ENCODE data around the gene ATP8A2. TPM values are rescaled to one million over a fixed set of nuclear protein-coding genes. Genes with fewer than 3 reads are reported as not detected.

ATP8A2 gene
- polyA plus RNA-seq, 1 donor from 2014 or later = 11.9 TPM

GRCh38 chr13:25691654-25692053 is 319.9 kb downstream of the ATP8A2 start:
- Histone ChIP-seq H3K36me3 (ENCODE audit: insufficient read depth, low read length) (no peaks in the 10 kb centered on the region), H3K4me2 (ENCODE audit: low read length) (no peak overlapping the region), H3F3A (ENCODE audit: insufficient read depth, low read length, poor library complexity, severe bottlenecking) (no peaks in the 10 kb centered on the region), H3K27ac (ENCODE audit: low read length) (no peak overlapping the region), H3K4me3 (ENCODE audit: low read length) (no peak overlapping the region), H3K9ac (ENCODE audit: low read length) (no peak overlapping the region), H3K9me3 (ENCODE audit: low read length) (no peaks in the 10 kb centered on the region), H3K27me3 (ENCODE audit: insufficient read depth, low read depth, low read length) (no peaks in the 10 kb centered on the region), H4K20me1 (ENCODE audit: insufficient read depth) (no peaks in the 10 kb centered on the region), H3K79me2 (replicated peaks; ENCODE audit: insufficient read depth, low read length) (no peaks in the 10 kb centered on the region), H2AFZ (ENCODE audit: low read depth, low read length) (no peak overlapping the region), H3K9me2 (ENCODE audit: insufficient read depth, low read length) (no peaks in the 10 kb centered on the region)
- no peak for TF ChIP-seq EP300 (conservative IDR thresholded peaks at IDR 0.05; ENCODE audit: poor library complexity, severe bottlenecking)
- no peak for TF ChIP-seq MXI1 (conservative IDR thresholded peaks at IDR 0.05; ENCODE audit: poor library complexity, severe bottlenecking)
- no peak for TF ChIP-seq CTCF (IDR thresholded peaks at IDR 0.05; ENCODE audit: poor library complexity, severe bottlenecking)

- no peak overlapping the region for H3K4me2 ChIP-seq (ENCODE audit: low read length)
- H3K9me2 ChIP-seq (ENCODE audit: insufficient read depth, low read length) = no peaks in the 10 kb centered on the region
- no peaks in the 10 kb centered on the region for H3F3A ChIP-seq (ENCODE audit: insufficient read depth, low read length, poor library complexity, severe bottlenecking)
- no peaks in the 10 kb centered on the region for H3K36me3 ChIP-seq (ENCODE audit: insufficient read depth, low read length)
- TF ChIP-seq REST (IDR thresholded peaks at IDR 0.05; ENCODE audit: borderline replicate concordance) = no peak
- no peak for TF ChIP-seq TAF1 (IDR thresholded peaks at IDR 0.05; ENCODE audit: low read depth)
- no peak for TF ChIP-seq EZH2 (IDR thresholded peaks at IDR 0.05; ENCODE audit: borderline replicate concordance, insufficient read depth, low read length, poor library complexity, severe bottlenecking)
- TF ChIP-seq SMC3 (conservative IDR thresholded peaks at IDR 0.05; ENCODE audit: poor library complexity) = no peak
- no peak for TF ChIP-seq MXI1 (conservative IDR thresholded peaks at IDR 0.05; ENCODE audit: poor library complexity, severe bottlenecking)
- TF ChIP-seq POLR2AphosphoS5 (IDR thresholded peaks at IDR 0.05) = no peak
- TF ChIP-seq CTCF (IDR thresholded peaks at IDR 0.05; ENCODE audit: poor library complexity, severe bottlenecking) = no peak
- TF ChIP-seq RAD21 (conservative IDR thresholded peaks at IDR 0.05) = no peak
- TF ChIP-seq EP300 (conservative IDR thresholded peaks at IDR 0.05; ENCODE audit: poor library complexity, severe bottlenecking) = no peak
- H3K27me3 ChIP-seq (ENCODE audit: insufficient read depth, low read depth, low read length) = no peaks in the 10 kb centered on the region
- no peak overlapping the region for H3K9ac ChIP-seq (ENCODE audit: low read length)
- no peaks in the 10 kb centered on the region for H3K9me3 ChIP-seq (ENCODE audit: low read length)
- no peaks in the 10 kb centered on the region for H4K20me1 ChIP-seq (ENCODE audit: insufficient read depth)
- H3K4me3 ChIP-seq (ENCODE audit: low read length) = no peak overlapping the region
- H3K27ac ChIP-seq (ENCODE audit: low read length) = no peak overlapping the region
- no peaks in the 10 kb centered on the region for H3K79me2 ChIP-seq (replicated peaks; ENCODE audit: insufficient read depth, low read length)
- no peak overlapping the region for H2AFZ ChIP-seq (ENCODE audit: low read depth, low read length)
Measured at GRCh38 chr13:25692099-25692498, 320.3 kb downstream of the ATP8A2 start.
